H9 (cell line): ENCODE data around the gene MARCHF10. TPM values are rescaled to one million over a fixed set of nuclear protein-coding genes. Genes with fewer than 3 reads are reported as not detected.

Source experiments
- DNase-seq: peaks from one replicate; pipeline ENCODE4 v3.0.0-alpha.2; 2017
- H2AFZ ChIP-seq: one replicate; pipeline ENCODE4 v1.6.1; 2013; ENCODE audit warnings: mild to moderate bottlenecking, low read length, control low read depth, moderate library complexity
- H2AK5ac ChIP-seq: 2 replicates; pipeline ENCODE4 v1.6.1; 2013; ENCODE audit warnings: low read length, control low read depth, mixed read lengths; ENCODE audit not compliant: insufficient read length
- H2BK120ac ChIP-seq: one replicate; pipeline ENCODE4 v1.6.1; 2013; ENCODE audit warnings: low read depth, mild to moderate bottlenecking, low read length, control low read depth, inconsistent platforms; ENCODE audit not compliant: poor library complexity, severe bottlenecking
- H2BK12ac ChIP-seq: 2 replicates; pipeline ENCODE4 v1.6.1; 2013; ENCODE audit warnings: low read length, control low read depth, mixed read lengths, low read depth; ENCODE audit not compliant: insufficient read length
- H2BK15ac ChIP-seq: 2 replicates; pipeline ENCODE4 v1.6.1; 2013; ENCODE audit warnings: low read depth, low read length, control low read depth
- H2BK20ac ChIP-seq: one replicate; pipeline ENCODE4 v1.6.1; 2013; ENCODE audit warnings: low read depth, mild to moderate bottlenecking, low read length, control low read depth, inconsistent platforms; ENCODE audit not compliant: poor library complexity, severe bottlenecking
- H2BK5ac ChIP-seq: 2 replicates; pipeline ENCODE4 v1.6.1; 2013; ENCODE audit warnings: low read length, control low read depth, mixed read lengths; ENCODE audit not compliant: insufficient read length
- H3K14ac ChIP-seq: 2 replicates; pipeline ENCODE4 v1.6.1; 2013; ENCODE audit warnings: low read length, control low read depth; ENCODE audit not compliant: insufficient read depth
- H3K18ac ChIP-seq: 2 replicates; pipeline ENCODE4 v1.6.1; 2013; ENCODE audit warnings: low read depth, mild to moderate bottlenecking, mixed read lengths, low read length, control low read depth; ENCODE audit not compliant: insufficient read length
- H3K23ac ChIP-seq: 2 replicates; pipeline ENCODE4 v1.6.1; 2013; ENCODE audit warnings: low read length, control low read depth, mixed read lengths, low read depth; ENCODE audit not compliant: insufficient read length
- H3K23me2 ChIP-seq: 2 replicates; pipeline ENCODE4 v1.6.1; 2013; ENCODE audit warnings: low read depth, mild to moderate bottlenecking, mixed read lengths, low read length, control low read depth; ENCODE audit not compliant: insufficient read length, poor library complexity, severe bottlenecking
- H3K27ac ChIP-seq: 2 replicates; pipeline ENCODE4 v1.5.1; 2013; ENCODE audit warnings: low read length, control low read depth, mixed read lengths, low read depth; ENCODE audit not compliant: insufficient read length
- H3K27me3 ChIP-seq: 2 replicates; pipeline ENCODE4 v1.6.1; 2013; ENCODE audit warnings: low read length, control low read depth, inconsistent platforms; ENCODE audit not compliant: insufficient read depth
- H3K4ac ChIP-seq: 2 replicates; pipeline ENCODE4 v1.6.1; 2013; ENCODE audit warnings: low read depth, mild to moderate bottlenecking, control low read depth, inconsistent platforms, low read length, moderate library complexity
- H3K4me1 ChIP-seq: 2 replicates; pipeline ENCODE4 v1.6.1; 2013; ENCODE audit warnings: low read length, control low read depth, inconsistent platforms; ENCODE audit not compliant: insufficient read depth
- H3K4me2 ChIP-seq: 2 replicates; pipeline ENCODE4 v1.6.1; 2013; ENCODE audit warnings: low read length, control low read depth, mixed read lengths; ENCODE audit not compliant: insufficient read length, insufficient read depth
- H3K56ac ChIP-seq: 2 replicates; pipeline ENCODE4 v1.6.1; 2013; ENCODE audit warnings: low read depth, mild to moderate bottlenecking, mixed read lengths, low read length, control low read depth; ENCODE audit not compliant: insufficient read length
- H3K79me1 ChIP-seq: 2 replicates; pipeline ENCODE4 v1.6.1; 2013; ENCODE audit warnings: low read depth, mild to moderate bottlenecking, moderate library complexity, low read length, control low read depth, inconsistent platforms; ENCODE audit not compliant: insufficient read depth, poor library complexity, severe bottlenecking
- H3K79me2 ChIP-seq: 2 replicates; pipeline ENCODE4 v1.6.1; 2013; ENCODE audit warnings: low read length, control low read depth, inconsistent platforms; ENCODE audit not compliant: insufficient read depth
- H3K9ac ChIP-seq: 2 replicates; pipeline ENCODE4 v1.6.1; 2013; ENCODE audit warnings: low read length, control low read depth, mixed read lengths; ENCODE audit not compliant: insufficient read length; ENCODE audit errors: extremely low read depth
- H3K9me3 ChIP-seq: one replicate; pipeline ENCODE4 v1.6.1; 2013; ENCODE audit warnings: low read depth, low read length, inconsistent platforms; ENCODE audit not compliant: control insufficient read depth
- H3T11ph ChIP-seq: one replicate; pipeline ENCODE4 v1.6.1; 2013; ENCODE audit warnings: mild to moderate bottlenecking, low read length, control low read depth, inconsistent platforms
- H4K20me1 ChIP-seq: one replicate; pipeline ENCODE4 v1.6.1; 2013; ENCODE audit not compliant: control insufficient read depth, insufficient read length, insufficient read depth
- H4K5ac ChIP-seq: 2 replicates; pipeline ENCODE4 v1.6.1; 2013; ENCODE audit warnings: low read depth, mild to moderate bottlenecking, mixed read lengths, low read length, control low read depth; ENCODE audit not compliant: insufficient read length
- H4K8ac ChIP-seq: replicated peaks from 2 replicates; pipeline ENCODE4 v1.6.1; 2013; ENCODE audit warnings: low read length, control low read depth, mixed read lengths, low read depth; ENCODE audit not compliant: insufficient read length
- H4K91ac ChIP-seq: 2 replicates; pipeline ENCODE4 v1.6.1; 2013; ENCODE audit warnings: low read depth, mild to moderate bottlenecking, moderate library complexity, mixed read lengths, low read length, control low read depth; ENCODE audit not compliant: insufficient read length
- H3K27ac Mint-ChIP-seq, 3 experiments: 2 replicates in 2 of 3; 3 replicates in 1 of 3; pipeline ENCODE4 v1.8.0; 2020 to 2021; ENCODE audit warnings: mixed read lengths in 3 of 3, mild to moderate bottlenecking in 1 of 3, moderate library complexity in 1 of 3
- H3K27me3 Mint-ChIP-seq: 2 replicates; pipeline ENCODE4 v1.8.0; 2021; ENCODE audit warnings: low read depth, mild to moderate bottlenecking, moderate library complexity, mixed read lengths
- H3K36me3 Mint-ChIP-seq, 3 experiments: 2 replicates in 2 of 3; 3 replicates in 1 of 3; pipeline ENCODE4 v1.8.0; 2020 to 2021; ENCODE audit warnings: low read depth in 3 of 3, mixed read lengths in 3 of 3; ENCODE audit not compliant: insufficient read depth in 1 of 3
- H3K4me1 Mint-ChIP-seq, 2 experiments: 2 replicates each; pipeline ENCODE4 v1.8.0; 2020; ENCODE audit warnings: mixed read lengths in 2 of 2
- H3K4me3 Mint-ChIP-seq, 2 experiments: 2 replicates in 1 of 2; 3 replicates in 1 of 2; pipeline ENCODE4 v1.8.0; 2020 to 2021; ENCODE audit warnings: mild to moderate bottlenecking in 2 of 2, mixed read lengths in 2 of 2, moderate library complexity in 1 of 2
- H3K9me3 Mint-ChIP-seq, 2 experiments: 2 replicates in 1 of 2; 3 replicates in 1 of 2; pipeline ENCODE4 v1.8.0; 2020; ENCODE audit warnings: mild to moderate bottlenecking in 2 of 2, mixed read lengths in 2 of 2, moderate library complexity in 1 of 2
- WGBS: extraction: QIAGEN DNeasy Blood & Tissue Kit; methylation state at CpG from one replicate; pipeline ENCODE4 v1.1.7; 2013; ENCODE audit warnings: missing lambda C conversion rate, low lambda C conversion rate, mixed read lengths; ENCODE audit not compliant: insufficient read length; ENCODE audit errors: extremely low coverage; 5-methylcytosine and 5-hydroxymethylcytosine counted together
- total RNA-seq: library from RNA; stranded (reverse); gene quantifications from 2 replicates; pipeline ENCODE4 v1.2.1, GENCODE V29; 2021
- TF ChIP-seq, protein P1 (sequence below): fragments of 200-600 bp; sonication (generic); conservative IDR thresholded peaks from 3 replicates; pipeline ENCODE4 v1.8.0; 2021; ENCODE audit warnings: antibody characterized with exemption, mild to moderate bottlenecking

The MARCHF10 gene
- total RNA-seq, 1 experiment from 2014 or later = not detected

DNA sequence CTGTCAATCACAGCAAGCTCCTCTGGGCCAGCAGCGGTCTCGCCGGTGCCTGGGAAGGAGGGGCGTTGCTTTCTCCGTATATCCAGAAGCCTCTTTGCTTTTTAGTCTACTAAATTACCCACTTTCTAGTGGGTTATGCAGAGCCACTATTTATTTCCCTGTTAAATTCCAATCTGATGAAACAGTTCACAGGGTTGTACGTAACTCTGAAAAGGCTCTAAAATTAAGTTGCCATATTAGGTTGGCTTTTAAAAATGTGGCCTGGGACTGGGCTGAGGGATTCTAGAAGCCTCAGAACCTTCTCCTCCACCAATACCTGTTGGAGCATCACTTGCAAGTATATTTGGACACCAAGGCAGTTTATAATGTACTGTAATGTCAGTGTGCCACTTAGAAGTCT is 27.2 kb downstream of the MARCHF10 start:
- Histone ChIP-seq H4K8ac (no peak overlapping the region), H3K27me3 (no peaks in the 10 kb centered on the region; the same call in 1 of the 2 replicates), H3K23me2 (no peaks in the 10 kb centered on the region), H3T11ph (no peak overlapping the region), H3K14ac (no peak overlapping the region), H3K23ac (no peak overlapping the region), H3K18ac (no peak overlapping the region), H3K79me2 (no peaks in the 10 kb centered on the region), H3K4me1 (no peaks in the 10 kb centered on the region), H4K5ac (no peak overlapping the region), H2BK120ac (no peak overlapping the region), H2BK15ac (no peak overlapping the region), H3K4ac (no peak overlapping the region), H2AFZ (no peak overlapping the region), H2BK12ac (no peak overlapping the region), H3K79me1 (no peaks in the 10 kb centered on the region), H3K4me2 (no peak overlapping the region), H3K9me3 (no peaks in the 10 kb centered on the region), H2BK20ac (no peak overlapping the region), H3K9ac (no peak overlapping the region), H4K91ac (no peak overlapping the region), H3K56ac (no peak overlapping the region), H2AK5ac (no peak overlapping the region), H4K20me1 (no peaks in the 10 kb centered on the region), H2BK5ac (no peak overlapping the region), H3K27ac (no peak overlapping the region)
- Mint-ChIP-seq H3K27ac (no peak overlapping the region), H3K4me1 (peaks cover 14 to 16% of the 10 kb centered on the region in 2 experiments), H3K4me3 (no peak overlapping the region), H3K36me3 (peaks cover 3 to 5% (median 3%) of the 10 kb centered on the region in 3 experiments; a peak in 4 of 7 replicates), H3K9me3 (peaks cover 10 to 22% of the 10 kb centered on the region in 2 experiments), H3K27me3 (0 out of 2 replicates have a peak, but pooled peaks cover 1% of the 10 kb centered on the region)
- DNase-seq = no peak
- TF ChIP-seq, protein P1, sequence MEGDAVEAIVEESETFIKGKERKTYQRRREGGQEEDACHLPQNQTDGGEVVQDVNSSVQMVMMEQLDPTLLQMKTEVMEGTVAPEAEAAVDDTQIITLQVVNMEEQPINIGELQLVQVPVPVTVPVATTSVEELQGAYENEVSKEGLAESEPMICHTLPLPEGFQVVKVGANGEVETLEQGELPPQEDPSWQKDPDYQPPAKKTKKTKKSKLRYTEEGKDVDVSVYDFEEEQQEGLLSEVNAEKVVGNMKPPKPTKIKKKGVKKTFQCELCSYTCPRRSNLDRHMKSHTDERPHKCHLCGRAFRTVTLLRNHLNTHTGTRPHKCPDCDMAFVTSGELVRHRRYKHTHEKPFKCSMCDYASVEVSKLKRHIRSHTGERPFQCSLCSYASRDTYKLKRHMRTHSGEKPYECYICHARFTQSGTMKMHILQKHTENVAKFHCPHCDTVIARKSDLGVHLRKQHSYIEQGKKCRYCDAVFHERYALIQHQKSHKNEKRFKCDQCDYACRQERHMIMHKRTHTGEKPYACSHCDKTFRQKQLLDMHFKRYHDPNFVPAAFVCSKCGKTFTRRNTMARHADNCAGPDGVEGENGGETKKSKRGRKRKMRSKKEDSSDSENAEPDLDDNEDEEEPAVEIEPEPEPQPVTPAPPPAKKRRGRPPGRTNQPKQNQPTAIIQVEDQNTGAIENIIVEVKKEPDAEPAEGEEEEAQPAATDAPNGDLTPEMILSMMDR = no peak
- no CpG with 5 or more reads among the region's 6 CpGs for WGBS
